SJSA1 (cell line): Measurements from ENCODE around the gene PAPLN. TPM values are rescaled to one million over a fixed set of nuclear protein-coding genes. Genes with fewer than 3 reads are reported as not detected.

ENCODE experiments used
- DNase-seq, 2 experiments: peaks; one replicate each; pipeline ENCODE4 v3.0.0-alpha.2; 2015 to 2020; ENCODE audit warnings: low spot score in 2 of 2, low read depth in 1 of 2
- H3K27ac ChIP-seq: fragments of 250-450 bp; sonication (Bioruptor Pico); 2 replicates; pipeline ENCODE4 v1.5.1; 2020; ENCODE audit warnings: mild to moderate bottlenecking, moderate library complexity
- H3K27me3 ChIP-seq: fragments of 250-450 bp; sonication (Bioruptor Pico); replicated peaks from 2 replicates; pipeline ENCODE4 v1.5.1; 2020; ENCODE audit warnings: mild to moderate bottlenecking, moderate library complexity
- H3K36me3 ChIP-seq: fragments of 250-450 bp; sonication (Bioruptor Pico); 2 replicates; pipeline ENCODE4 v1.5.1; 2020; ENCODE audit warnings: mild to moderate bottlenecking
- H3K4me1 ChIP-seq: fragments of 250-450 bp; sonication (Bioruptor Pico); replicated peaks from 2 replicates; pipeline ENCODE4 v1.6.1; 2021; ENCODE audit warnings: mild to moderate bottlenecking
- H3K4me3 ChIP-seq: fragments of 250-450 bp; sonication (Bioruptor Pico); 2 replicates; pipeline ENCODE4 v1.5.1; 2020; ENCODE audit warnings: mild to moderate bottlenecking
- H3K9me3 ChIP-seq: fragments of 250-450 bp; sonication (Bioruptor Pico); replicated peaks from 2 replicates; pipeline ENCODE4 v1.5.1; 2020; ENCODE audit warnings: mild to moderate bottlenecking
- total RNA-seq: library from RNA; depleted of rRNA; stranded (reverse); fragments of >200 nt; shearing (Covaris generic); gene quantifications from 2 replicates; pipeline ENCODE4 v1.2.3, GENCODE V29; 2014

Gene PAPLN
- total RNA-seq, 1 experiment from 2014 or later, result 2.4 TPM

DNA sequence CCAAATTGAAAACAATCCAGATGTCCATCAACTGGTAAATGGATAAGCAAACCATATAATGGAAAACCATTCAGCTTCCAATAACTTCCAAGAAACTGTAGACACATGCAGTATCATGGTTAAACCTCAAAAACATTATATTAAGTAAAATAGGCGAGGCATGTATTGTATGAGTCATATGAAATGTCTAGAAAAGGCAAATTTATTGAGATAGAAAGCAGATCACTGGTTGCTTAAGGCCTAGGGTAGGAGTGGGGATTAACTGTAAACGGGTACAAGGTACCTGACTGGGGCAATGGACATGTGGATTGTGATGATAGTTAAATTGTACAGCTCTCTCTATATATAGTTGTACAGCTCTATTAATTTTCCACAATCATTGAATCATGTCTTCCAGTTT is 21.3 kb upstream of the PAPLN start:
- Histone ChIP-seq H3K4me3 (no peak overlapping the region), H3K36me3 (peaks cover 35% of the 10 kb centered on the region), H3K9me3 (no peaks in the 10 kb centered on the region), H3K27ac (no peak overlapping the region), H3K27me3 (no peaks in the 10 kb centered on the region), H3K4me1 (peaks cover 16% of the 10 kb centered on the region)
- no peak for DNase-seq

DNA sequence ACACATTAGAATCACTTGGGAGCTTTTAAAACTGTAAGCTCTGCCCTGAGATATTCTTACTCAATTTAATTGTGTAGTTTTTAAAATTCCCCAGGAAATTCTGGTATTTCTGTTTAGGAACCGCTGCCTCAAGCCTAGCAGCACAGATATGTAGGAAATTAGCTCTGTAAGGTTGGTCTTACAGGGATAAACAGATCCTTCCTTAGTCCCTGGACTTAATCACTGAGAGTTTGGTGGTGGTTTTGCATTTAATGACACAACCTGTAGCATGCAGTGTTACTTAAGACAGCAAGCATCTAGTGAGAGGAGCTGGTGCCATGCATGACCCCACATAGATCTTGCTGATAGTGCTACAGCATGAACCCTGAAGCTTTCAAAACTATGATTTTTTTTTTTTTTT is 19.9 kb upstream of the PAPLN start:
- DNase-seq, result no peak
- Histone ChIP-seq H3K4me1 (peaks cover 26% of the 10 kb centered on the region), H3K4me3 (no peak overlapping the region), H3K9me3 (no peaks in the 10 kb centered on the region), H3K27me3 (no peaks in the 10 kb centered on the region), H3K36me3 (peaks cover 34% of the 10 kb centered on the region), H3K27ac (no peak overlapping the region)

DNA sequence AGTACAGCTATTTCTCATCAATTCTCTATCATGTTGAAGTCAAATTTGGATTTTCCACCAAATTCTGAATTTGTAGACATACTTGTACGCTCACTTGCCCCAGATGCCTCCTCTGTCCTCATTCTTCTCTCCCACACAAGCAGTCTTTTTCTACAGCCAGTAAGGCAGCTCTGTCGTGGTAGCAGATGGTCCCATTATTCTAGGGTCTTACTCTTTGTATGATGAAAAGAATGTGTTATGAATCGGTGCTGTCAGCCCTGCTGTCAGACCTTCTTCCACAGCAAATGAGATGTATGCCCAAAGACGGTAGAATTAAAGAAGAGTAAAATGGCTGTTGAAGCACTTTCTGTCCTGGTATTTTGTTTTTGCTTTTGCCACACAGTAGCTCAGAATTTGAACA is 17.2 kb upstream of the PAPLN start:
- H3K4me3 ChIP-seq, result no peak overlapping the region
- peaks cover 17% of the 10 kb centered on the region; the same call in 1 of the 2 replicates for H3K36me3 ChIP-seq
- H3K27ac ChIP-seq, result no peak overlapping the region
- no peak for DNase-seq
- no peaks in the 10 kb centered on the region for H3K27me3 ChIP-seq
- peaks cover 35% of the 10 kb centered on the region for H3K4me1 ChIP-seq
- no peaks in the 10 kb centered on the region for H3K9me3 ChIP-seq

DNA sequence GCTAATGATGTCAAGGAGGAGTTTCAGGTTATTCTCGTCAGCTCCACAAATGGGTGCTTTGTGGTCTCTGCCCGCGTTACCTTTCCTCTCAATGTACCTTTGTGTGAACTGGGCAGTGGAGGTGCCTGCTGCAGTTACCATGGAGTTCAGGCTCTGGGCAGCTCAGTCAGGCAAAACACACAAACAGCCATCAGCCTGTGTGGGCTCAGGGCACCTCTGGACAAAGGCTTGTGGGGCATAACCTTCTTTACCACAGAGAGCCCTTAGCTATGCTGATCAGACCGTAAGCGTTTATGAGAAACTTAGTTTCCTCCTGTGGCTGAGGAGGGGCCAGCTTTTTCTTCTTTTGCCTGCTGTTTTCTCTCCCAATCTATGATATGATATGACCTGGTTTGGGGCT is 16.7 kb upstream of the PAPLN start:
- peaks cover 17% of the 10 kb centered on the region; the same call in 1 of the 2 replicates for H3K36me3 ChIP-seq
- no peaks in the 10 kb centered on the region for H3K27me3 ChIP-seq
- DNase-seq, result no peak
- no peak overlapping the region for H3K27ac ChIP-seq
- no peak overlapping the region for H3K4me3 ChIP-seq
- H3K9me3 ChIP-seq, result no peaks in the 10 kb centered on the region
- H3K4me1 ChIP-seq, result peaks cover 35% of the 10 kb centered on the region

DNA sequence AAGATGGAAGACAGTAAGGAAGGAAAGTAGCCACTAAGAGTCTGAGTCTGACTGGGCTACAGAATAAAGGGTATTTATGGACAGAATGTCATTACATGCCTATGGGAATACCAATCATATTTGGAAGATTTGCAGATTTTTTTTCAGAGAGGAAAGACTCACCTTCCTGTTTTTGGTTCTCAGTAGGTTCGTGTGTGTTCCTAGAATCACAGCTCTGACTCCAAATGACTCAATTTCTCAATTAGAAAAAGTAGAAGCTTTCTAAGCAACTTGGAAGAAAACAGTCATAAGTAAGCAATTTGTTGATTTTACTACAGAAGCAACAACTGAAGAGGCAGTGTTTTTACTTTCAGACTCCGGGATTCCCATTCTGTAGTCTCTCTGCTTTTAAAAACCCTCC is 15.4 kb upstream of the PAPLN start:
- peak overlapping the region; percentile 41 for H3K27ac ChIP-seq
- no peak overlapping the region for H3K4me3 ChIP-seq
- peaks cover 35% of the 10 kb centered on the region for H3K4me1 ChIP-seq
- H3K27me3 ChIP-seq, result no peaks in the 10 kb centered on the region
- no peaks in the 10 kb centered on the region for H3K9me3 ChIP-seq
- H3K36me3 ChIP-seq, result peaks cover 17% of the 10 kb centered on the region; the same call in 1 of the 2 replicates
- peak in 1 of 2 experiments; percentile 54 for DNase-seq

DNA sequence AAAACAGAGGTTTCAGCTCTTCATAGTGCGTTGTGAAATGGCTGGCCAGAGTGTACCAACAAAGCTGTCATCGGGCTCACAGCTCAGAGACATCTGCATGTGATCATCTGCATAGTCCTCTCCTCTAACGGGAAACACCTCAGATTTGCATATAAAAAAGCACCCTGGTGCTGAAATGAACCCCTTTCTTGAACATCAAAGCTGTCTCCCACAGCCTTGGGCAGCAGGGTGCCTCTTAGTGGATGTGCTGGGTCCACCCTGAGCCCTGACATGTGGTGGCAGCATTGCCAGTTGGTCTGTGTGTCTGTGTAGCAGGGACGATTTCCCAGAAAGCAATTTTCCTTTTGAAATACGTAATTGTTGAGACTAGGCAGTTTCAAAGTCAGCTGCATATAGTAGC is 14.3 kb upstream of the PAPLN start:
- Histone ChIP-seq H3K27me3 (no peaks in the 10 kb centered on the region), H3K4me3 (no peak overlapping the region), H3K4me1 (peaks cover 43% of the 10 kb centered on the region), H3K36me3 (peaks cover 11% of the 10 kb centered on the region; the same call in 1 of the 2 replicates), H3K9me3 (no peaks in the 10 kb centered on the region), H3K27ac (0 out of 2 replicates have a peak overlapping the region, but pooled peaks have one; percentile 8)
- DNase-seq, result no peak

DNA sequence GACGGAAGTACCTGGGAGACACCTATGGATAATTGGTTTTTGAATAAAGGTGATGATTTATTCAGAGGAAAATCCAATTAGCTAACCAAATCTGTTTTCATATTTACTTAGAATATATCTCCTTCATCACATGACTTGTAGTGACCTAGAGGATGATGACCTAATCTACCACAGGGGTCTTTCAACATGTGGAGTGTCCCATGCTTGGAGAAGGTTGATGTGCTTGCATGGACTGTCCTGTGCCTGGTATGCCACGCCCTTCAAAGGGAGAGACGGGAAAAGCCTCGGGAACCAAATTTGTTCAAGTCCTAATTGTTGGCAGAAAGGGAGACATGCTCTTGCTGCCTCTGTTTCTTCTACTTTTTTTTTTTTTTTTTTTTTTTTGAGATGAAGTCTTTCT is 11.8 kb upstream of the PAPLN start:
- H3K4me1 ChIP-seq, result peaks cover 51% of the 10 kb centered on the region
- no peaks in the 10 kb centered on the region for H3K9me3 ChIP-seq
- H3K4me3 ChIP-seq, result no peak overlapping the region
- no peaks in the 10 kb centered on the region for H3K27me3 ChIP-seq
- no peak overlapping the region for H3K27ac ChIP-seq
- no peak for DNase-seq
- H3K36me3 ChIP-seq, result 0 out of 2 replicates have a peak, but pooled peaks cover 3% of the 10 kb centered on the region

DNA sequence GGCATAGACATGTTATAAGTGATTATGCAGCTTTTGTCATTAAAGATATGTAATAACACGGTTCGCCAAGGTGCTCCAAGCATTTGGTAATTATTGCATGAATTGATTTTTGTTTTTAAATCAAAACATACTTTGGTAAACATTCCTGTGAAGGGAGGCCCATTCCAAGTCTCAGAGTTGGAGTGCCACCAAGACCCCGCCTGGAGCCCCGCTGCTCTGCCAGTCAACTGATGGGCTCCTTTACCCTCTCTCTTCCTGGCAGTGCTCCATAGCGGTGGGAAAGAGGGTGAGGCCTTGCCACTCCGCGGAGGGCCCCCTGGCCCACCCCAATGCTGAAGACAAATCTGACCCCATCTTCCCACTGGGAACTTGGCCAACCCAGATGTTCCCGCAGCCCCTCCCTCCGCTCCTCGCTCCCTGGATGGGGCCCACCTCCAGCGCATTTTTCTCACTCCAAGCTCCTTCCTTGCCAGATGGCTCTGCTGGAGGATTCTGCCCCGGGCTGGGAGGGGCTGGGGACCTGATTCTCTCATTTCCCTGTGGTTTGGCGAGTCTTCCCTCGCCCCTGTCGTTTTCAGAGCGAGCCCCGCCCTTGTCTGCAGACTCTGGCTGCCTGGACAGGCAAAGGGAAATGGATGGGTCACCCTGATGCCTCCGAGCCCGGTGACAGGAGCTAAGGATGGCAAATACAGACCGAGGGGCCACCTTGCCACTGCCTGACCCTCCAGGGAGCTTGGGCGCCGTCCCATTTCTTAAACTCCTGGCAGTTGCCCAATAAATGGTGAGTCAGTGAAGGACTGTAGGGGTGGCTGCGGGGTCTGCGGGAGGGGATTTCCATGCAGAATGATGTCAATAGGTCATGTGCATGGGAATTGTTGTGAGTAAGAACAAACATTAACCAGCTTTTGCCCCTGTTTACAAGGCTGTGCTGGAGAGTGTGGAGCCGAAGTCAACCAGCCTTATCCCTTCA is 9.2 kb upstream of the PAPLN start:
- H3K27ac ChIP-seq, result peak overlapping the region; percentile 38
- H3K36me3 ChIP-seq, result no peaks in the 10 kb centered on the region
- H3K4me1 ChIP-seq, result peaks cover 31% of the 10 kb centered on the region
- H3K9me3 ChIP-seq, result no peaks in the 10 kb centered on the region
- H3K4me3 ChIP-seq, result no peak overlapping the region
- DNase-seq, result peak; percentile 93 to 95
- no peaks in the 10 kb centered on the region for H3K27me3 ChIP-seq

DNA sequence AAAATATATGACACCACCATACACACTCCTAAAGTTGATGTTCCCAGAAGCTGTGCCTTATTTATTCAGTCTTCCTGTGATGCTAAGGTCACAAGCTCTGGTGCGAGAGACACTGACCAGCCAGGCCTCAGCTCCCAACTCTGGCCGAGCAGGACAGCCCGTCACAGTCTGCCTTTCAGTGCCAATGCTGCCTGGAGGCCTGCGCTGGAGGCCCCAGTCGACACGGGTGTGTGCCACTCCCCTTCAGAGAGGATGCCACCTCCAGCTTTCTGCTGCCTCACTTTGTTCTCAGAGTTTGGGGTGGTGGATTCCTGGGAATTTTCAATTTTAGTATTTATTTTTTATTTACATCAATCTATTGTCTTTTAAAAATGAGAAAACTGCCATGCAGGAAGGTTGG is 7.3 kb upstream of the PAPLN start:
- H3K27ac ChIP-seq, result no peak overlapping the region
- peaks cover 29% of the 10 kb centered on the region for H3K4me1 ChIP-seq
- no peak overlapping the region for H3K4me3 ChIP-seq

DNA sequence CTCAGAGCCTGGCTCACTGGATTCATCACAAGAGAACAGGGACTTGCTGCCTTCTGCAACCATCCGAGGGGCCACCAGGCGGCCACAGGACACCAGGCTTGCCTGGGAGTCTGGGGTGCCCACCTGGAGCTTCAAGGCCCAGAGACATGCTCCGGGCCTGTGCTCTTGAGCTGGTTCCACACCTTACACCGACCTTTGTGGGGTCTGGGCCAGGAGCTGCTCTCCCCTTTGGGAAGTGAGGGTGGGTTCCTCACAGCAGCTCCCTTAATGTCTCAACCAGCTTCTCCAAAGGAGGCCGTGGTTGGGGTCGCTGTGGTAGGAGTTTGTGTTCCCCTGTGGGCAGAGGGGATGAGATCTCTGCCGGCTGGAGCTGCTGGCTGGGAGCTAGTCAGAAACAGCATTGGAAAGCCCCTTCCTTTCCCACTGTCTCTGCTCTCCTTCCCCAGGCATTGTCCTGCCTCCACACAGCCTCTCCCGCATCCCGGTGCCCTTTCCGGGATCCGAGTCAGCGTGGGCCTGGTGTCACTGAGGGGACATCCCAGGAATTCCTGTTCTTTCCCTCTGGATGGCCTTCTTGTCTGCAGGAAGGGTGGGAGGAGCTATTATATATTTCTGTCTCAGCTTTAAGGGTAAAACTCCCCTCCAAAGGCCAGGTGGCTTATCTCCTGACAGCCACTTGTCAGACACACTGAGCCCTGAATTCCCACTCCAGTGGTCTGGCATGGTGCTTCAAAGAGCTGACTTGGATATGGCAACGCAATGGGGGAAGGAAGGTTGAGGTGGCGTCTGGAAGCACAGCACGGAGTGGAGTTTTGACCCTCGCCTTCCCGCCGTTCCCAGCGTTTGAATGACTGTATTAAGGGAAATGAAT is 5.1 kb upstream of the PAPLN start:
- Histone ChIP-seq H3K27me3 (peaks cover 3% of the 10 kb centered on the region; the same call in 1 of the 2 replicates), H3K27ac (no peak overlapping the region)
- DNase-seq, result no peak

More for the DNA sequence above, 7.3 kb upstream of the PAPLN start:
- H3K27me3 ChIP-seq, result no peaks in the 10 kb centered on the region
- DNase-seq, result no peak
- H3K9me3 ChIP-seq, result no peaks in the 10 kb centered on the region
- no peaks in the 10 kb centered on the region for H3K36me3 ChIP-seq

DNA sequence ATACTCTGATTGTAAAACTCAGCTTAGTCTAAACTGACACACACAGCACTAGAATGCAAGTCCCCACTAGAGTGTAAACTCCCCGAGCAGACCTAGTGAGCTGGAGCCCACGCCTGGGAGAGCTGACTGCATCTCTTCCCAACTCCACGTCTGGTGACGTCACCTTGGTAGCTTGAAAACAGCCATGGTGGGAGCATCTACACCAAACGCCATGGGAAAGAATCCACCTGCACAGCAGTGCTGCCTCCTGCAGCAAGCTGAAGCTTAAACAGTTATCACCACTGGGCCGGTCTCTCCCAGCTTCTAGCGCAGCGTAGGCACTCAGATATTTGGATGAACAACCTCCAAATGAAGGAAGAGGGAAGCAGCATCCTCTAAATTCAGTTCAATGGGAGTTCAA is 4.3 kb upstream of the PAPLN start:
- Histone ChIP-seq H3K9me3 (no peaks in the 10 kb centered on the region), H3K4me3 (no peak overlapping the region), H3K4me1 (peaks cover 30% of the 10 kb centered on the region), H3K27ac (no peak overlapping the region), H3K27me3 (peaks cover 10% of the 10 kb centered on the region), H3K36me3 (no peaks in the 10 kb centered on the region)
- no peak for DNase-seq

More for the DNA sequence above, 5.1 kb upstream of the PAPLN start:
- no peak overlapping the region for H3K4me3 ChIP-seq
- no peaks in the 10 kb centered on the region for H3K9me3 ChIP-seq
- H3K36me3 ChIP-seq, result no peaks in the 10 kb centered on the region
- peaks cover 30% of the 10 kb centered on the region for H3K4me1 ChIP-seq

DNA sequence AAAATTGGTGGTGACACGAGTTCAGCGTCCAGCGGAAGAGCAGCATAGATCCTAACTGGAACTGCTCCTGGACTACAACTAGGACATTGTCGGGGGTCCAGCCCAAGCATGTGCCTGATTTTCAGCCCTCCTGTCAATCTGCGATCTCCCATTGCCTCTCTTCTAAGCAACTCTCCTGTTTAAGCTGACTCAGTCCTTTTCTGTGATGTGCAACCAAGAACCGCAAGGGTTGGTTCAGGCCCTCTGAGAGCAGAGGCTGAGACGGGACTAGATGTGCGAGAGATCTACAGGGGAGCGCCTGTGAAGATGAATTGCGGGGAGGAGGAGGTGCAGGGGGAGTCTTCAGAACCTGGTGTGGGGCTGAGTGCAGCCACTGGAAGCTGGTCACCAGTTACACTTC is 3.7 kb upstream of the PAPLN start:
- Histone ChIP-seq H3K36me3 (no peaks in the 10 kb centered on the region), H3K9me3 (no peaks in the 10 kb centered on the region), H3K4me1 (peaks cover 30% of the 10 kb centered on the region), H3K4me3 (no peak overlapping the region), H3K27ac (no peak overlapping the region), H3K27me3 (peaks cover 13% of the 10 kb centered on the region)
- no peak for DNase-seq

DNA sequence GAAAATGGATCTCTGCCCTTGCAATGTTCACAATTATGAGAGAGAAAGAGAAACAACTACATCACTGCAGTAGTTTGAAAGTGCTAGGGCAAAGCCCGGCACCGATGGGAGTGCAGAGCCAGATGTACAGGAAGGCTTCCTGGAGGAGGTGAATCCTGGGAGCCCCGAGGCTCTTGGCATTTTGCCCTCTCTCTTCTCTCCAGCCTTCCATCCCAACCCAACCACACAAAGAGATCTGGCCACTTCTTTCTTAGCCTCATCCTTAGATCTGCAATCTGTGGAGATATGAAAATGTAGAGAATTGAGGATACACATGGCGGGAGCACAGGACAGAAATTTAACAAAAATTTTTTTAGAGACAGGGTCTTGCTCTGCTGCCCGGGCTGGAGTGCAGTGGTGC is 3.3 kb upstream of the PAPLN start:
- H3K4me3 ChIP-seq, result no peak overlapping the region
- H3K9me3 ChIP-seq, result no peaks in the 10 kb centered on the region
- peaks cover 13% of the 10 kb centered on the region for H3K27me3 ChIP-seq
- H3K4me1 ChIP-seq, result peaks cover 30% of the 10 kb centered on the region
- H3K36me3 ChIP-seq, result no peaks in the 10 kb centered on the region
- no peak overlapping the region for H3K27ac ChIP-seq
- DNase-seq, result no peak
